Retinal pigment epithelial cell (primary cell): Measurements from ENCODE around the gene OTUB2.

Experiments used
- DNase-seq: peaks from one replicate; pipeline ENCODE4 v3.0.0-alpha.2; 2010; ENCODE audit warnings: low read depth
- H3K4me3 ChIP-seq: 2 replicates; pipeline ENCODE4 v1.5.1; 2011; ENCODE audit warnings: mild to moderate bottlenecking, low read length, control low read depth, moderate library complexity
- TF ChIP-seq, protein P1 (sequence below): conservative IDR thresholded peaks from 2 replicates; pipeline ENCODE4 v1.5.1; 2011; ENCODE audit warnings: low read depth, low read length, control low read depth, inconsistent platforms

The OTUB2 gene

DNA sequence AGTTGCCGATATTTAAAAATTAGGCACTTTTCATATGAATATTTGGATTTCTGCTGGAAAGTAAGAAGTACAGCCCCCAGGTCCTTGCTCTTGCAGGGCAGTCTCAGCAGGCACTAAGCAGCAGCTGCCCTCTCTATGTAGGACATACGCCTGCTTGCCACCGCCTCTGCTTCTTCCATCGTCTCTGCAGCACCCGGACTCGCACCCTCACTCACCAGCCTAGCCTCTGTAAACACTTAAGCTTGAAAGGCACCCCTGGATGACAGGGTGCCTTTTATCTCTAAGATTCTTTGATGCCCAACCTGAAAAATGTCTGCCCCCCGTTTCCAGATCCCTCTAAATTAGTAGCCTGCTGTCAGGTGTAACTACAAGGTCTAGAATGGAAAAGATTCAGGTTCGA is 19.0 kb downstream of the OTUB2 start:
- TF ChIP-seq, protein P1, sequence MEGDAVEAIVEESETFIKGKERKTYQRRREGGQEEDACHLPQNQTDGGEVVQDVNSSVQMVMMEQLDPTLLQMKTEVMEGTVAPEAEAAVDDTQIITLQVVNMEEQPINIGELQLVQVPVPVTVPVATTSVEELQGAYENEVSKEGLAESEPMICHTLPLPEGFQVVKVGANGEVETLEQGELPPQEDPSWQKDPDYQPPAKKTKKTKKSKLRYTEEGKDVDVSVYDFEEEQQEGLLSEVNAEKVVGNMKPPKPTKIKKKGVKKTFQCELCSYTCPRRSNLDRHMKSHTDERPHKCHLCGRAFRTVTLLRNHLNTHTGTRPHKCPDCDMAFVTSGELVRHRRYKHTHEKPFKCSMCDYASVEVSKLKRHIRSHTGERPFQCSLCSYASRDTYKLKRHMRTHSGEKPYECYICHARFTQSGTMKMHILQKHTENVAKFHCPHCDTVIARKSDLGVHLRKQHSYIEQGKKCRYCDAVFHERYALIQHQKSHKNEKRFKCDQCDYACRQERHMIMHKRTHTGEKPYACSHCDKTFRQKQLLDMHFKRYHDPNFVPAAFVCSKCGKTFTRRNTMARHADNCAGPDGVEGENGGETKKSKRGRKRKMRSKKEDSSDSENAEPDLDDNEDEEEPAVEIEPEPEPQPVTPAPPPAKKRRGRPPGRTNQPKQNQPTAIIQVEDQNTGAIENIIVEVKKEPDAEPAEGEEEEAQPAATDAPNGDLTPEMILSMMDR: no peak
- H3K4me3 ChIP-seq: no peak overlapping the region
- DNase-seq: no peak

DNA sequence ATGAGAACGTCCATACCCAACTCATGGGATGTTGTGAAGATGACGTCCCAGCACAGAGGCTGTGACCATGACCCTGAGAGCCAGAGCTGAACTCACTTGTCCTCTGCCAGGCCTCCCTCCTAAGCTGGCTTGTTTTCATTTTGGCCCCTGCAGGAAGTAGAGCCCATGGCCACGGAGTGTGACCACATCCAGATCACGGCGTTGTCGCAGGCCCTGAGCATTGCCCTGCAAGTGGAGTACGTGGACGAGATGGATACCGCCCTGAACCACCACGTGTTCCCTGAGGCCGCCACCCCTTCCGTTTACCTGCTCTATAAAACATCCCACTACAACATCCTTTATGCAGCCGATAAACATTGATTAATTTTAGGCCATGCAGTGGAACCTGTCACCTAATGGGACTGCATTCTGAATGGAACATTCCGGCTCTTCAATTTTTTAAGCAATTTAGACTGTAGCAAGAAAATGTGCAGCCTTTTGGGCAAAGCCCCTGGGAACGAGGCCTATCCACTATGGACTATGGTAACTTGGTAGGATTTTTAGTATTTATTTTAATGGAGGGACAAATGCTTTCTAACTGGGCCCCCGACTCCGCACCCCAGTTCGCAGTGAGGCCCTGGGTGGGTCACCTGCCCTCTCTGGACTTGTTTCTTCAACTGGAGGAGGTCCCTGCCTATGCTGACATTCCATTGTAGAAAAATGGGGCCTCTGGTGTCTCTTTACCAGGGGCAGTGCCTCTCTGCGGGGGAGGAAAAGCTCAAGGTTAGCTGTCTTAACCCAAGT is 19.6 kb downstream of the OTUB2 start:
- TF ChIP-seq, protein P1: no peak
- no peak overlapping the region for H3K4me3 ChIP-seq
- no peak for DNase-seq

DNA sequence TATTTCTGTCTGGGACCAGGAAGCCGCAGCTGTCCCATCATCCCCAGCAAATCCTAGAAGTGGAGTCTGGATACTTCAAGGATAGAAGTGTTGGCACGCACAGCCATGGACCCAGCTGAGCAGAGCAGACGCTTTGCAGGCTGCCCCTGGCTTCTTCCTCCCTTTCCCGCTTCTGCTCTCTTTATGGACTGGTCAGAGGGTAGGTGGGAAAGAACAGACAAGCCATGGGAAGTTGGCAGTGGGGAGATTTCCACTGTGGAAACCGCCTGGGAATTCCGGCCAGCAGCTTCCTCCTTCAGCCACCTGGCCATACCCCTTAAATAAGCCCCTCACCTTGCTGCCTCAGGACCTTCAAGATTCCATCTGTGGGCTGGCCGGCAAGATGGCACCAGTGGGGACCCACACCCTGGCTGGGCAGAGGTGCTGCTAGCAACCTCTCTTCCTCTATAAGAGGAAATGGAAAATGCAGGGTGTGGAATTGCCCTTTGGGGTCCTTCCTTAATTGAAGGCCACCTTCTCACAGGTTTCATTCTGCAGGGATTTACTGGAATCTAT is 20.6 kb downstream of the OTUB2 start:
- no peak overlapping the region for H3K4me3 ChIP-seq
- TF ChIP-seq, protein P1: no peak
- no peak for DNase-seq

DNA sequence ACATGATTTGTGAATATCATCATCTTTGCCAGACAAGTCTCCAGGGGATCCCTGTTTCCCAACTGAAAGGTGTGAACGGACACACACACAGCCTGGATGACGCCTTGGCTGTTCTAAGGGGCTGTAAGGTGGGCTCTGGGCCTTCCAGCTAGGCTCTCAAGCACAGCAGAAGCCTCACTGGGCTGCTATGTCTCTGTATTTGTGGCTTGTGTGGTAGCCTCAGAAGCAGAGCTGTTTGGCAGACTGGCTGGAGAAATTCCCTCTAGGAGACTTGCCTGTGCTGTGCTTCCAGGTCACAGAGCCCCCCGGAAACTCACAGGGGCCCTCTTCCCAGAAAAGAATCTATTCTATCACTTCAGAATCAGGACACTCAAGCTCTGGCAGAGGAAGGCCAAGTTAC is 21.4 kb downstream of the OTUB2 start:
- DNase-seq: no peak
- H3K4me3 ChIP-seq: no peak overlapping the region
- TF ChIP-seq, protein P1: no peak

DNA sequence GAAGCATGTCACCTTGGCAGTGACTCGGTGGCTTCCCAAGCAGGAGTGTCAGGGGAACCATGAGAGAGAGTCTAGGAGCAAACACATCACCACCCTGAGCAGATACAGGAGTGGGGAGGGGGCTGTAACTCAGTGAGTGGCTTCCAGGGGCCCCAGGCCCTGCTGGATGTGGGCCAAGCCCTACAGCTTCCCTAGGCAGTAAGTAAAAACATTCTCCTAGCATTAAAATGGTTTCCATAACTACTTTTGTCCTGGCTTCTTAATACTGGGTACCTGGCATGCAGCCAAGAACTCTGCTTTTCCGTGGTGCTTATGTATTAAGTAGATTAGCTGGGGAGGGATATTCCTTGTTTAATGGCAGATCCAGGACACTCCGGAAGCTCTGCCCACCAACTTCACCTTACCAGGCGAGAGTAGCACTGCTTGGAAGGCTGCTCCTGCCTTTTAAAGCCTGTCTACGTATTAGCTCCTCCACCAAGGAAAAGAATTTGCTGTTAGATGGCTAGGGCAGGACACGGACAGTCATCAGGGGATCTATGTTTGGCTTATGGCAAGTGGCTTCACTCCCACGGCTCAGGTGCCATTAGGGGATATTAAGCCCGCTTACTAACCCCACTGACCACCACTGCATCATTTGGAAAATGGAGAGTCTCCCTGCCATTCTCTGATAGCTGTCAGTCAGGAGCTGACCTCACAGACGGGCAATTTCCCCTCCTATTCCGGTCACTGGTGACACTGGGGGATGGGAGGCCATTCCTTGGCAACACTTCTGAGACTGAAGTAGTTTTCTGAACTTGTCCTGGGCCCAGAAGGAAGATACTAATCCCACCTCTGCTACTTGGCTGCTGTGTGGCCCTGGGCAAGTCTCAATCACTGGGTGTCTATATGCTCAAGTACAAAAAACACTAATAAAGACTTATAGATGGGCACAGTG is 22.8 kb downstream of the OTUB2 start:
- TF ChIP-seq, protein P1: no peak
- H3K4me3 ChIP-seq: no peak overlapping the region
- DNase-seq: peak; percentile 91

DNA sequence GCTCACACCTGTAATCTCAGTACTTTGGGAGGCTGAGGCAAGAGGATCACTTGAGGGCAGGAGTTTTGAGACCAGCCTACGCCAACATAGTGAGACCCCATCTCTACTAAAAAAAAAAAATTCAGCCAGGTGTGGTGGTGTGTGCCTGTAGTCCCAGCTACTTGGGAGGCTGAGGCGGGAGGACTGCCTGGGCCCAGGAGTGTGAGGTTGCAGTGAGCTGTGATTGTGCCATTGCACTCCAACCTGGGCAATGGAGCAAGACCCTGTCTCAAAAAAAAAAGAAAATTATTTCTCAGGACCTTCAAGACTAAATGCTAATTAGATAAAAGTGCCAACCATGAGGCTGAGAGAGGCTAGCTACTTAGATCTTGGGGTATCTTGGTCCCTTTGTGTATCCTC is 23.5 kb downstream of the OTUB2 start:
- no peak for DNase-seq
- no peak overlapping the region for H3K4me3 ChIP-seq
- TF ChIP-seq, protein P1: no peak
